HCT116 (cell line): ENCODE measurements around the gene NHLRC3. TPM values are rescaled to one million over a fixed set of nuclear protein-coding genes. Genes with fewer than 3 reads are reported as not detected.

ENCODE experiments used
- ATAC-seq: fragments of 200-7000 bp; cut with Tn5 transposase; 2 replicates; pipeline ENCODE4 v1.9.1; 2020; ENCODE audit warnings: mild to moderate bottlenecking, moderate library complexity
- BruUV-seq: library from RNA; stranded (reverse); fragments of 400-500 nt; replicated peaks from 2 replicates; lab custom pipeline; 2021; lab: Mats Ljungman, UMichigan
- CTCF ChIA-PET: fragments of 300-600 bp; sonication (Branson Sonifier 250); formaldehyde crosslinking; loops from one replicate; lab custom pipeline; 2021; ENCODE audit warnings: antibody characterized with exemption; lab: Charles Lee
- POLR2A ChIA-PET: fragments of 300-600, 350-600 bp; sonication (Branson Sonifier 250); formaldehyde crosslinking; loops from one replicate; lab custom pipeline; 2021; ENCODE audit warnings: antibody characterized with exemption; lab: Charles Lee
- RAD21 ChIA-PET, 2 experiments: fragments of 300-600 bp; sonication (Branson Sonifier 250); formaldehyde crosslinking; loops; one replicate each; lab custom pipeline; 2023; ENCODE audit warnings: low total read pairs in 2 of 2; ENCODE audit not compliant: uncharacterized antibody in 2 of 2, unreplicated experiment in 2 of 2, low non-redundant PET in 1 of 2; lab: Charles Lee
- DNase-seq: peaks from one replicate; pipeline ENCODE4 v3.0.0-alpha.2; 2010; ENCODE audit warnings: low read depth, low spot score
- H2AFZ ChIP-seq: fragments of 200-600 bp; shearing (Covaris generic), sonication (generic); 2 replicates; pipeline ENCODE4 v1.6.1; 2017; ENCODE audit warnings: low read depth, mixed run types, mixed read lengths, antibody characterized with exemption, low read length; ENCODE audit not compliant: poor library complexity, severe bottlenecking
- H3K27ac ChIP-seq: 2 replicates; pipeline ENCODE4 v1.5.1; 2012; ENCODE audit warnings: low read depth, low read length
- H3K27me3 ChIP-seq: fragments of 200-600 bp; sonication (generic); 2 replicates; pipeline ENCODE4 v1.6.1; 2016; ENCODE audit warnings: mixed run types, low read length, mixed read lengths; ENCODE audit not compliant: insufficient read depth
- H3K36me3 ChIP-seq, 2 experiments: fragments of 200-500 bp in 1 of 2; fragments of 200-600 bp in 1 of 2; sonication (Bioruptor generic) in 1 of 2; sonication (generic) in 1 of 2; 2 replicates each; pipeline versions ENCODE4 v1.5.1 to v1.6.1; 2014 to 2016; ENCODE audit warnings: low read length in 2 of 2, inconsistent platforms in 1 of 2, mixed read lengths in 1 of 2, mixed run types in 1 of 2; ENCODE audit not compliant: insufficient read depth in 2 of 2, control insufficient read depth in 1 of 2
- H3K4me1 ChIP-seq, 2 experiments: fragments of 200-600 bp in 1 of 2; sonication (generic) in 1 of 2; 2 replicates each; pipeline versions ENCODE4 v1.5.1 to v1.6.1; 2012 to 2017; ENCODE audit warnings: low read length in 2 of 2, inconsistent platforms in 1 of 2, mild to moderate bottlenecking in 1 of 2, mixed read lengths in 1 of 2, mixed run types in 1 of 2, moderate library complexity in 1 of 2; ENCODE audit not compliant: insufficient read depth in 2 of 2, control insufficient read depth in 1 of 2
- H3K4me2 ChIP-seq: fragments of 200-600 bp; sonication (generic); 2 replicates; pipeline ENCODE4 v1.6.1; 2017; ENCODE audit warnings: mixed run types, low read length, mixed read lengths
- H3K4me3 ChIP-seq, 2 experiments: fragments of 200-600 bp in 1 of 2; sonication (generic) in 1 of 2; replicated peaks in 1 of 2; 2 replicates each; pipeline ENCODE4 v1.5.1; 2011 to 2016; ENCODE audit warnings: low read length in 2 of 2, control low read depth in 1 of 2, low read depth in 1 of 2, mild to moderate bottlenecking in 1 of 2, mixed read lengths in 1 of 2, mixed run types in 1 of 2
- H3K79me2 ChIP-seq: fragments of 200-600 bp; sonication (generic); 2 replicates; pipeline ENCODE4 v1.6.1; 2017; ENCODE audit warnings: mild to moderate bottlenecking, mixed run types, low read length, moderate library complexity, mixed read lengths; ENCODE audit not compliant: insufficient read depth
- H3K9ac ChIP-seq: fragments of 200-600 bp; sonication (generic); 2 replicates; pipeline ENCODE4 v1.6.1; 2016; ENCODE audit warnings: low read length, mixed read lengths
- H3K9me2 ChIP-seq: fragments of 200-600 bp; sonication (generic), shearing (Covaris generic); 2 replicates; pipeline ENCODE4 v1.6.1; 2017; ENCODE audit warnings: mixed run types, mild to moderate bottlenecking, moderate library complexity; ENCODE audit not compliant: insufficient read depth
- H3K9me3 ChIP-seq, 2 experiments: fragments of 200-500 bp in 1 of 2; fragments of 200-600 bp in 1 of 2; sonication (Bioruptor generic) in 1 of 2; sonication (generic) in 1 of 2; 2 replicates each; pipeline ENCODE4 v1.6.1; 2014 to 2017; ENCODE audit warnings: low read length in 2 of 2, mixed read lengths in 2 of 2, inconsistent platforms in 1 of 2, low read depth in 1 of 2, mild to moderate bottlenecking in 1 of 2, mixed run types in 1 of 2, moderate library complexity in 1 of 2; ENCODE audit not compliant: control insufficient read depth in 1 of 2, insufficient read depth in 1 of 2
- H4K20me1 ChIP-seq: fragments of 200-600 bp; sonication (generic), shearing (Covaris generic); 2 replicates; pipeline ENCODE4 v1.6.1; 2017; ENCODE audit warnings: mixed run types, mild to moderate bottlenecking, moderate library complexity; ENCODE audit not compliant: insufficient read depth
- CBX3 ChIP-seq: IDR thresholded peaks from 2 replicates; pipeline ENCODE4 v1.6.1; 2012; ENCODE audit warnings: low read depth
- CEBPB ChIP-seq: IDR thresholded peaks from 2 replicates; pipeline ENCODE4 v1.6.1; 2012; ENCODE audit warnings: low read depth
- CTCF ChIP-seq, 3 experiments: fragments of 200-600 bp in 1 of 3; sonication (generic) in 1 of 3; IDR thresholded peaks in 2 of 3; conservative IDR thresholded peaks in 1 of 3; 2 replicates each; pipeline ENCODE4 v1.5.1; 2012 to 2017; ENCODE audit warnings: low read depth in 2 of 3, low read length in 2 of 3, antibody characterized with exemption in 1 of 3, borderline replicate concordance in 1 of 3, control low read depth in 1 of 3, mild to moderate bottlenecking in 1 of 3, mixed read lengths in 1 of 3, mixed run types in 1 of 3, moderate library complexity in 1 of 3; ENCODE audit not compliant: insufficient read depth in 1 of 3
- EGR1 ChIP-seq: IDR thresholded peaks from 2 replicates; pipeline ENCODE4 v1.6.1; 2012; ENCODE audit warnings: low read depth
- EZH2 ChIP-seq: fragments of 200-600 bp; sonication (generic); IDR thresholded peaks from 2 replicates; pipeline ENCODE4 v1.6.1; 2017; ENCODE audit warnings: antibody characterized with exemption, mixed run types
- FOSL1 ChIP-seq: IDR thresholded peaks from 2 replicates; pipeline ENCODE4 v1.6.1; 2012; ENCODE audit warnings: low read depth
- JUND ChIP-seq: IDR thresholded peaks from 2 replicates; pipeline ENCODE4 v1.6.1; 2012
- MAX ChIP-seq: IDR thresholded peaks from 2 replicates; pipeline ENCODE4 v1.6.1; 2012
- POLR2A ChIP-seq: IDR thresholded peaks from 2 replicates; pipeline ENCODE4 v1.7.0; 2011; ENCODE audit warnings: borderline replicate concordance; ENCODE audit not compliant: insufficient read depth, insufficient read length; ENCODE audit errors: extremely low read depth
- RAD21 ChIP-seq: IDR thresholded peaks from 2 replicates; pipeline ENCODE4 v1.6.1; 2012; ENCODE audit warnings: low read depth, mild to moderate bottlenecking
- REST ChIP-seq: IDR thresholded peaks from 2 replicates; pipeline ENCODE4 v1.6.1; 2012; ENCODE audit warnings: low read depth
- SIN3A ChIP-seq: IDR thresholded peaks from 2 replicates; pipeline ENCODE4 v1.6.1; 2012; ENCODE audit warnings: low read depth
- SP1 ChIP-seq: IDR thresholded peaks from 2 replicates; pipeline ENCODE4 v1.6.1; 2012; ENCODE audit warnings: low read depth
- SRF ChIP-seq: IDR thresholded peaks from 2 replicates; pipeline ENCODE4 v1.6.1; 2012; ENCODE audit warnings: low read depth
- TCF7L2 ChIP-seq: IDR thresholded peaks from 2 replicates; pipeline ENCODE4 v1.7.0; 2011; ENCODE audit warnings: borderline replicate concordance, inconsistent platforms; ENCODE audit not compliant: insufficient read depth, insufficient read length; ENCODE audit errors: extremely low read depth
- ZBTB33 ChIP-seq: IDR thresholded peaks from 2 replicates; pipeline ENCODE4 v1.6.1; 2011; ENCODE audit warnings: mild to moderate bottlenecking, low read length, moderate library complexity; ENCODE audit not compliant: insufficient replicate concordance; ENCODE audit errors: extremely low read depth
- ZFX ChIP-seq: fragments of 450-650 bp; IDR thresholded peaks from 2 replicates; pipeline ENCODE4 v1.6.1; 2017
- ZNF274 ChIP-seq: fragments of 200-500 bp; sonication (Bioruptor generic); IDR thresholded peaks from 2 replicates; pipeline ENCODE4 v1.6.1; 2014; ENCODE audit warnings: mild to moderate bottlenecking, low read depth, low read length, inconsistent platforms
- intact Hi-C: fragments of 100-400 bp; cut with micrococcal nuclease; formaldehyde crosslinking; loops from 2 replicates; pipeline ENCODE4 v1.10.0; 2022
- total RNA-seq: library from RNA; stranded (reverse); gene quantifications from one replicate; pipeline ENCODE4 v1.2.1, GENCODE V29; 2021; ENCODE audit not compliant: unreplicated experiment

NHLRC3 gene
- total RNA-seq, 1 experiment from 2014 or later, result 7.2 TPM

- no peaks in the 10 kb centered on the region for H3K4me1 ChIP-seq
Measured at GRCh38 chr13:39056018-39056417, 17.8 kb downstream of the NHLRC3 start.

More at GRCh38 chr13:39056018-39056417, 17.8 kb downstream of the NHLRC3 start:
- Histone ChIP-seq H3K4me2 (no peak overlapping the region), H3K9me3 (no peaks in the 10 kb centered on the region), H3K27me3 (no peaks in the 10 kb centered on the region), H3K9ac (no peak overlapping the region), H3K36me3 (no peaks in the 10 kb centered on the region), H3K27ac (no peak overlapping the region), H3K79me2 (no peaks in the 10 kb centered on the region), H2AFZ (no peak overlapping the region), H4K20me1 (no peaks in the 10 kb centered on the region; the same call in 1 of the 2 replicates), H3K4me3 (no peak overlapping the region), H3K9me2 (no peaks in the 10 kb centered on the region)
- TF ChIP-seq TCF7L2 (no peak), CBX3 (no peak), CTCF (IDR thresholded peaks at IDR 0.05 in 2 of 3, conservative IDR thresholded peaks at IDR 0.05 in 1 of 3; ENCODE audit: borderline replicate concordance in 1 of 3, insufficient read depth in 1 of 3, low read depth in 2 of 3, low read length in 2 of 3) (no peak), SIN3A (no peak), POLR2A (no peak), ZFX (no peak), ZNF274 (no peak), JUND (no peak), MAX (no peak), EGR1 (no peak), SRF (no peak), SP1 (no peak), FOSL1 (no peak), REST (no peak), CEBPB (no peak), EZH2 (no peak), ZBTB33 (no peak), RAD21 (no peak)
- BruUV-seq, result no TSS peak
- ChIA-PET CTCF (interaction anchor here (0.9 to 2.2 kb wide), 2 partner anchors 555 to 560 kb away, joined by 3 to 6 read pairs; no protein-coding TSS in a partner anchor), RAD21 (no interaction called here), POLR2A (no interaction called here)
- no peak for DNase-seq
- intact Hi-C loops, result loop anchor here (10.0 kb wide), 2 partner anchors 359 to 1629 kb away; no protein-coding TSS in a partner anchor
- ATAC-seq, result no peak
